HEK293 (cell line): ENCODE measurements around the gene TMIGD1.
A peak's percentile ranks its signal among the peaks of the same experiment; 100 is the strongest.

Experiments
- CTCF ChIA-PET: fragments of 350-600 bp; formaldehyde crosslinking; extraction: SDS; loops from one replicate; lab custom pipeline; 2021; ENCODE audit warnings: antibody characterized with exemption; lab: Yijun Ruan, JAX
- POLR2A ChIA-PET: fragments of 300-600 bp; formaldehyde crosslinking; extraction: SDS; loops from one replicate; lab custom pipeline; 2020; ENCODE audit warnings: antibody characterized with exemption, inconsistent platforms; lab: Yijun Ruan, JAX
- H3K27ac ChIP-seq: fragments of 200-500 bp; sonication (Bioruptor generic); 2 replicates; pipeline ENCODE4 v1.5.1; 2014; ENCODE audit warnings: low read depth, low read length, control low read depth, inconsistent platforms; ENCODE audit errors: extremely low read depth
- H3K36me3 ChIP-seq, 2 experiments: fragments of 200-500 bp in 1 of 2; sonication (Bioruptor generic) in 1 of 2; 1 replicate in 1 of 2; 2 replicates in 1 of 2; pipeline ENCODE4 v1.5.1; 2014 to 2017; ENCODE audit warnings: inconsistent platforms in 2 of 2, low read length in 2 of 2; ENCODE audit not compliant: control insufficient read depth in 2 of 2, insufficient read depth in 1 of 2
- H3K4me1 ChIP-seq: fragments of 200-500 bp; sonication (Bioruptor generic); 2 replicates; pipeline ENCODE4 v1.5.1; 2014; ENCODE audit warnings: mild to moderate bottlenecking, low read length, inconsistent platforms; ENCODE audit not compliant: control insufficient read depth, insufficient read depth
- H3K4me3 ChIP-seq: 2 replicates; pipeline ENCODE4 v1.5.1; 2011; ENCODE audit warnings: low read depth, mild to moderate bottlenecking, control low read depth, low read length, moderate library complexity
- H3K9me3 ChIP-seq: fragments of 200-500 bp; sonication (Bioruptor generic); 2 replicates; pipeline ENCODE4 v1.5.1; 2014; ENCODE audit warnings: low read depth, low read length, inconsistent platforms; ENCODE audit not compliant: control insufficient read depth, insufficient read depth
- GLIS2 ChIP-seq: fragments of 450-650 bp; formaldehyde crosslinking; IDR thresholded peaks from 2 replicates; pipeline ENCODE4 v1.5.1; 2016; ENCODE audit warnings: missing biosample characterization, missing genetic modification characterization
- INSM2 ChIP-seq: fragments of 450-650 bp; formaldehyde crosslinking; IDR thresholded peaks from 2 replicates; pipeline ENCODE4 v1.5.1; 2016; ENCODE audit warnings: missing biosample characterization, missing genetic modification characterization
- KLF7 ChIP-seq: fragments of 450-650 bp; formaldehyde crosslinking; IDR thresholded peaks from 2 replicates; pipeline ENCODE4 v1.5.1; 2016; ENCODE audit warnings: missing biosample characterization, missing genetic modification characterization, borderline replicate concordance
- KLF8 ChIP-seq: fragments of 450-650 bp; formaldehyde crosslinking; IDR thresholded peaks from 2 replicates; pipeline ENCODE4 v1.5.1; 2016; ENCODE audit warnings: missing biosample characterization, missing genetic modification characterization
- OVOL3 ChIP-seq: fragments of 450-650 bp; formaldehyde crosslinking; IDR thresholded peaks from 2 replicates; pipeline ENCODE4 v1.5.1; 2016; ENCODE audit warnings: missing biosample characterization, missing genetic modification characterization
- PATZ1 ChIP-seq: fragments of 450-650 bp; formaldehyde crosslinking; IDR thresholded peaks from 2 replicates; pipeline ENCODE4 v1.5.1; 2016; ENCODE audit warnings: missing biosample characterization, missing genetic modification characterization
- PBX3 ChIP-seq: sonication (generic); formaldehyde crosslinking; IDR thresholded peaks from 2 replicates; pipeline ENCODE4 v1.8.1; 2022; ENCODE audit warnings: mild to moderate bottlenecking, moderate library complexity, missing genetic modification reagents
- SCRT2 ChIP-seq: fragments of 450-650 bp; formaldehyde crosslinking; IDR thresholded peaks from 2 replicates; pipeline ENCODE4 v1.5.1; 2016; ENCODE audit warnings: missing biosample characterization, missing genetic modification characterization
- TRIM28 ChIP-seq: IDR thresholded peaks from 2 replicates; pipeline ENCODE4 v1.6.1; 2011; ENCODE audit warnings: low read length, control low read depth, borderline replicate concordance
- TSHZ1 ChIP-seq: fragments of 450-650 bp; formaldehyde crosslinking; IDR thresholded peaks from 2 replicates; pipeline ENCODE4 v1.5.1; 2016; ENCODE audit warnings: missing biosample characterization, missing genetic modification characterization, borderline replicate concordance
- YY1 ChIP-seq: fragments of 450-650 bp; formaldehyde crosslinking; IDR thresholded peaks from 2 replicates; pipeline ENCODE4 v1.5.1; 2018; ENCODE audit warnings: missing biosample characterization, missing genetic modification characterization
- ZBTB8A ChIP-seq: fragments of 450-650 bp; formaldehyde crosslinking; IDR thresholded peaks from 2 replicates; pipeline ENCODE4 v1.5.1; 2016; ENCODE audit warnings: missing biosample characterization, missing genetic modification characterization
- ZFP41 ChIP-seq: fragments of 450-650 bp; formaldehyde crosslinking; IDR thresholded peaks from 2 replicates; pipeline ENCODE4 v1.5.1; 2016; ENCODE audit warnings: missing biosample characterization, missing genetic modification characterization, borderline replicate concordance
- ZNF133 ChIP-seq: fragments of 450-650 bp; formaldehyde crosslinking; IDR thresholded peaks from 2 replicates; pipeline ENCODE4 v1.5.1; 2016; ENCODE audit warnings: missing biosample characterization, missing genetic modification characterization
- ZNF138 ChIP-seq: fragments of 450-650 bp; formaldehyde crosslinking; IDR thresholded peaks from 2 replicates; pipeline ENCODE4 v1.5.1; 2016; ENCODE audit warnings: missing biosample characterization, missing genetic modification characterization, borderline replicate concordance
- ZNF174 ChIP-seq: fragments of 450-650 bp; formaldehyde crosslinking; IDR thresholded peaks from 2 replicates; pipeline ENCODE4 v1.5.0; 2017; ENCODE audit warnings: missing biosample characterization, mild to moderate bottlenecking, missing genetic modification characterization
- ZNF248 ChIP-seq: fragments of 450-650 bp; formaldehyde crosslinking; IDR thresholded peaks from 2 replicates; pipeline ENCODE4 v1.5.1; 2017; ENCODE audit warnings: missing biosample characterization, missing genetic modification characterization
- ZNF280D ChIP-seq: fragments of 450-650 bp; formaldehyde crosslinking; IDR thresholded peaks from 2 replicates; pipeline ENCODE4 v1.5.1; 2016; ENCODE audit warnings: missing biosample characterization, missing genetic modification characterization
- ZNF324 ChIP-seq: fragments of 450-650 bp; formaldehyde crosslinking; IDR thresholded peaks from 2 replicates; pipeline ENCODE4 v1.5.1; 2016; ENCODE audit warnings: missing biosample characterization, missing genetic modification characterization
- ZNF433 ChIP-seq: fragments of 450-650 bp; formaldehyde crosslinking; IDR thresholded peaks from 2 replicates; pipeline ENCODE4 v1.5.1; 2016; ENCODE audit warnings: missing biosample characterization, missing genetic modification characterization, low read depth
- ZNF561 ChIP-seq: fragments of 450-650 bp; IDR thresholded peaks from 2 replicates; pipeline ENCODE4 v1.5.1; 2018; ENCODE audit warnings: missing biosample characterization, missing genetic modification characterization, borderline replicate concordance
- ZNF704 ChIP-seq: fragments of 450-650 bp; formaldehyde crosslinking; IDR thresholded peaks from 2 replicates; pipeline ENCODE4 v1.5.1; 2016; ENCODE audit warnings: missing biosample characterization, missing genetic modification characterization

The TMIGD1 gene

GRCh38 chr17:30292286-30292858, 41.5 kb downstream of the TMIGD1 start (continued):
- TF ChIP-seq TSHZ1 (tag by site-specific recombination) (no peak), PBX3 (CRISPR knock-in tag) (0 out of 2 replicates have a peak, but pooled peaks have one; percentile 19), ZNF138 (tag by site-specific recombination) (no peak), ZBTB8A (tag by site-specific recombination) (0 out of 2 replicates have a peak, but pooled peaks have one; percentile 65), ZNF324 (tag by site-specific recombination) (0 out of 2 replicates have a peak, but pooled peaks have one; percentile 44), GLIS2 (0 out of 2 replicates have a peak, but pooled peaks have one; percentile 16), SCRT2 (tag by site-specific recombination) (peak; percentile 96)
- TF ChIP-seq, all 188 proteins: peak for 9

- H3K27ac ChIP-seq, result peak within 1 kb of the TSS; percentile 85
- peak within 1 kb of the TSS; percentile 88 for H3K4me3 ChIP-seq
- TF ChIP-seq ZNF174 (tag by site-specific recombination) (no peak), ZNF248 (tag by site-specific recombination) (no peak), ZNF561 (tag by site-specific recombination) (peak; percentile 72; the same call in 1 of the 2 replicates), YY1 (tag by site-specific recombination) (peak; percentile 38; the same call in 1 of the 2 replicates), ZNF704 (tag by site-specific recombination) (no peak), ZNF280D (tag by site-specific recombination) (no peak), ZFP41 (tag by site-specific recombination) (no peak), KLF8 (tag by site-specific recombination) (no peak; the same call in 1 of the 2 replicates), ZNF133 (tag by site-specific recombination) (no peak), OVOL3 (tag by site-specific recombination) (no peak), KLF7 (tag by site-specific recombination) (no peak), ZNF433 (tag by site-specific recombination) (no peak), PATZ1 (tag by site-specific recombination) (peak; percentile 55), TRIM28 (no peak), INSM2 (tag by site-specific recombination) (no peak)
Measured at GRCh38 chr17:30291543-30292285, 42.1 kb downstream of the TMIGD1 start, which contains the start of gene BLMH. BLMH (minus strand) TSS chr17:30291944; CDS start chr17:30291819, 125 bp downstream.

More at GRCh38 chr17:30291543-30292285, 42.1 kb downstream of the TMIGD1 start, which contains the start of gene BLMH:
- H3K4me1 ChIP-seq, result no peaks in the 10 kb centered on the region; the same call in 1 of the 2 replicates
- H3K36me3 ChIP-seq, result peaks cover 31 to 33% of the 10 kb centered on the region in 2 experiments
- ChIA-PET CTCF (interaction anchor here (0.6 to 2.7 kb wide), 11 partner anchors 10 to 533 kb away, joined by 3 to 26 read pairs (median 5); partner anchors contain the start of gene CRLF3), POLR2A (interaction anchor here (0.6 to 2.6 kb wide), 18 partner anchors 10 to 532 kb away, joined by 3 to 12 read pairs (median 4); partner anchors contain the start of gene SLC6A4)
- H3K9me3 ChIP-seq, result no peaks in the 10 kb centered on the region
